ENCODE data around the gene SON. TPM values are rescaled to one million over a fixed set of nuclear protein-coding genes. Genes with fewer than 3 reads are reported as not detected.

SON gene
- polyA plus RNA-seq, 3 donors: 66.4 to 269 (median 184) TPM

- Mint-ChIP-seq H3K27ac (no peak overlapping the region), H3K4me3 (no peak overlapping the region), H3K27me3 (ENCODE audit: low read depth in 3 of 3) (no peaks in the 10 kb centered on the region), H3K9me3 (peaks cover 0 to 6% (median 0%) of the 10 kb centered on the region in 7 donors), H3K4me1 (peaks cover 12% of the 10 kb centered on the region), H3K36me3 (peaks cover 62 to 87% of the 10 kb centered on the region in 2 donors)
- Histone ChIP-seq H3K9me3 (replicated peaks in 1 of 2; ENCODE audit: control insufficient read depth in 1 of 2, insufficient read depth in 1 of 2, low read length in 2 of 2) (no peaks in the 10 kb centered on the region), H3K79me2 (ENCODE audit: insufficient read depth, low read length) (peaks cover 100% of the 10 kb centered on the region), H3K27ac (ENCODE audit: low read depth in 1 of 2, low read length in 2 of 2) (no peak overlapping the region), H2AFZ (ENCODE audit: insufficient read depth, low read depth, low read length, poor library complexity, severe bottlenecking) (no peak overlapping the region), H3K36me3 (replicated peaks in 1 of 2; ENCODE audit: control insufficient read depth in 1 of 2, insufficient read depth in 2 of 2, low read length in 2 of 2) (peaks cover 74 to 88% of the 10 kb centered on the region in 2 donors), H4K20me1 (ENCODE audit: insufficient read depth, low read length) (peaks cover 99% of the 10 kb centered on the region), H3K4me2 (replicated peaks; ENCODE audit: extremely low read depth, low read length, poor library complexity, severe bottlenecking) (no peak overlapping the region), H3K27me3 (ENCODE audit: control insufficient read depth in 2 of 2, insufficient read depth in 2 of 2, low read length in 2 of 2) (no peaks in the 10 kb centered on the region), H3K4me1 (ENCODE audit: control insufficient read depth in 1 of 2, insufficient read depth in 2 of 2, low read length in 2 of 2) (peaks cover 6 to 9% of the 10 kb centered on the region in 2 donors), H3K4me3 (replicated peaks in 1 of 3; ENCODE audit: low read depth in 2 of 3, low read length in 3 of 3) (no peak overlapping the region), H3K9ac (ENCODE audit: insufficient read depth, low read length, poor library complexity, severe bottlenecking) (no peak overlapping the region)
- no peak for TF ChIP-seq CTCF (IDR thresholded peaks at IDR 0.05)
- over 99% methylated on average over 18 of the region's 19 CpGs for WGBS (ENCODE audit: insufficient coverage)
- intact Hi-C loops (cut with micrococcal nuclease): loop anchor here in 1 of 2 donors (10.0 kb wide), 1 partner anchor 95 kb away; the partner anchor contains the start of genes CRYZL1 and ITSN1
- no peak for DNase-seq
Measured at GRCh38 chr21:33549848-33550771, 7.3 kb downstream of the SON start.

- Histone ChIP-seq H2AFZ (ENCODE audit: insufficient read depth, low read depth, low read length, poor library complexity, severe bottlenecking) (no peak overlapping the region), H3K27ac (ENCODE audit: low read depth in 1 of 2, low read length in 2 of 2) (no peak overlapping the region), H3K79me2 (ENCODE audit: insufficient read depth, low read length) (peaks cover 100% of the 10 kb centered on the region), H3K9ac (ENCODE audit: insufficient read depth, low read length, poor library complexity, severe bottlenecking) (no peak overlapping the region), H3K4me1 (ENCODE audit: control insufficient read depth in 1 of 2, insufficient read depth in 2 of 2, low read length in 2 of 2) (no peaks in the 10 kb centered on the region), H3K27me3 (ENCODE audit: control insufficient read depth in 2 of 2, insufficient read depth in 2 of 2, low read length in 2 of 2) (no peaks in the 10 kb centered on the region), H3K9me3 (replicated peaks in 1 of 2; ENCODE audit: control insufficient read depth in 1 of 2, insufficient read depth in 1 of 2, low read length in 2 of 2) (no peaks in the 10 kb centered on the region), H3K4me3 (replicated peaks in 1 of 3; ENCODE audit: low read depth in 2 of 3, low read length in 3 of 3) (no peak overlapping the region), H3K36me3 (replicated peaks in 1 of 2; ENCODE audit: control insufficient read depth in 1 of 2, insufficient read depth in 2 of 2, low read length in 2 of 2) (peaks cover 79 to 97% of the 10 kb centered on the region in 2 donors), H3K4me2 (replicated peaks; ENCODE audit: extremely low read depth, low read length, poor library complexity, severe bottlenecking) (no peak overlapping the region), H4K20me1 (ENCODE audit: insufficient read depth, low read length) (peaks cover 99% of the 10 kb centered on the region)
- intact Hi-C loops (cut with micrococcal nuclease): no loop called here
- peaks cover 71 to 95% of the 10 kb centered on the region in 2 donors for H3K36me3 Mint-ChIP-seq
- no peaks in the 10 kb centered on the region for H3K27me3 Mint-ChIP-seq (ENCODE audit: low read depth in 3 of 3)
- 97% methylated on average over 15 of the region's 23 CpGs for WGBS (ENCODE audit: insufficient coverage)
- TF ChIP-seq CTCF (IDR thresholded peaks at IDR 0.05): no peak
- peak overlapping the region in 1 of 7 donors; percentile 25 for H3K27ac Mint-ChIP-seq
- peaks cover 10% of the 10 kb centered on the region for H3K4me1 Mint-ChIP-seq
- H3K4me3 Mint-ChIP-seq: no peak overlapping the region
- DNase-seq: no peak
- H3K9me3 Mint-ChIP-seq: peaks cover 0 to 6% (median 0%) of the 10 kb centered on the region in 7 donors
Measured at GRCh38 chr21:33550772-33551660, 8.2 kb downstream of the SON start.
